ENCODE results near the gene XRCC2.
"Not testable (repeated sequence)": the region's sequence is repeated elsewhere in the genome, so short reads cannot be mapped to it uniquely, and the experiment has no call there.

XRCC2 gene

DNA sequence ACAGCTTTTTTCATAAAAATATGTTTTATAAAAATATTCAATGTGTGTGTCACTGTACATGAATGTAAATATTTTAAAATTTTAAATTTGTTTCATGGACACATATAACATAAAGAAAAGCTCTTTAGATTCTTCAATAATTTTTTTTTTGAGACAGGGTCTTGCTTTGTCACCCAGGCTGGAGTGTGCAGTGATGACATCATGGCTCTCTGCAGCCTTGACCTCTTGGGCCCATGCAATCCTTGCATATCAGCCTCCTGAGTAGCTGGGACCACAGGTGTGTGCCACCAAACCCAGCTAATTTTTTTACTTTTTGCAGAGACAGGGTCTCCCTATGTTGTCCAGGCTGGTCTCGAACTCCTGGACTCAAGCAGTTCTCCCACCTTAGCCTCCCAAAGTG, 9.9 kb downstream of the XRCC2 start:
- no peak for FAIRE-seq

GRCh38 chr7:152664636-152665035, 11.3 kb downstream of the XRCC2 start:
- no peak for DNase-seq (ENCODE audit: extremely low spot score, insufficient read length, low read depth)
- FAIRE-seq: no peak

More for the DNA sequence above, 9.9 kb downstream of the XRCC2 start:
- no peak for DNase-seq (ENCODE audit: extremely low spot score, insufficient read length, low read depth)

DNA sequence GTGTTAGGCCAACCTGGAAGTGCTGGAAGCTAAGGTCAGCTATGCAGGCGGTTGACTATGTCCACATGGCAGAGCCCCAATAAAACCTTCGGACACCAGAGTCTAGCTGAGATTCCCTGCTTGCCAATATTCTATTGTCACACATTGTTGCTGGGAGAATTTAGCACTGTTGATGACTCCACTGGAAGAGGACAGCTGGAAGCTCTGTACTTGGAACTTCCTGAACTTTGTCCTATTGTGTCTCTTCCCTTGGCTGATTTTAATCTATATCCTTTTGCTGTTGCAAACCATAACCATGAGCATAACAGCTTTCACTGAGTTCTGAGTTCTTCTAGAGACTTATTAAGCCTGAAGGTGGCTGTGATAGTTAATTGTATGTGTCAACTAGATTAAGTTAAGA, 12.0 kb downstream of the XRCC2 start:
- no peak for FAIRE-seq
- no peak for DNase-seq (ENCODE audit: extremely low spot score, insufficient read length, low read depth)

- DNase-seq (ENCODE audit: extremely low spot score, insufficient read length, low read depth) (no peak), FAIRE-seq (no peak)
These were observed 12.7 kb downstream of the XRCC2 start for GRCh38 chr7:152663148-152663740.

GRCh38 chr7:152661479-152661878, 14.5 kb downstream of the XRCC2 start:
- DNase-seq (ENCODE audit: extremely low spot score, insufficient read length, low read depth): no peak
- no peak for FAIRE-seq

DNA sequence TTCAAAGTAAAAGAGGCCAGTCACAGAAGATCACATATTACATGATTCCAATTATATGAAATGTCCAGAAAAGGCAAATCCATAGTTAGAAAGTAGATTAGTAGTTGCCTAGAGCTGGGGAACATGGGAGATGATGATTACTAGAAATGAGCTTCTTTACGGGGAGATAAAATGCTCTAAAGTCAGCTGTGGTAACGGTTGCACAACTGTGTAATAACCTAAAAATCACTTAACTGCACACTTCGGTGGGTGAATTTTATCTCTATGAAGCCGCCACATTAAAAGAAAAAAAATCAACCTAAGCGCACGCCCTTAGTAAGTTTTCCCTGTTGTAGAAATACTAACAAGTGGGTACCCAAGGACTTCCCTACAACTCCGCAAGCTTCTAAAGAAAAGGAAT, 15.9 kb downstream of the XRCC2 start:
- no peak for FAIRE-seq
- no peak for DNase-seq (ENCODE audit: extremely low spot score, insufficient read length, low read depth)

DNA sequence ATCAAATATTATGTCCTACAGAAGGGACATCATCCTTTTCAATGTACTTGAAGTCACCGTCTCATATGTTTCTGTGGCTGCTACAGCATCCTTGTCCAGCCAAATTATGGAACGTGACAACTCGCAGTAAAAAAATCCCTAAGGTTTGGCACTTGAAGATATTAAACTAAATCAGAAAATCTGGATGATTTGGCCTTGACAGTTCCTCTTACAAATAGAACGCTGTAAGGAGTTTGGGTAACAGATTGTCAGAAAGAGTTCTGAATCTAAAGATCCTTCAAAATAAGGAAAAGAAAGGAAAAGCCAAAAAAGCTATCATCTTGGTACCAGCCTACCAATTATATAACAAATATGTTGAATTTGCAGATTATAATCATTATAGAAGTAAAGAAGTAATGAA, 21.0 kb downstream of the XRCC2 start:
- FAIRE-seq: no peak

GRCh38 chr7:152649220-152649619, 26.7 kb downstream of the XRCC2 start:
- no peak for DNase-seq (ENCODE audit: extremely low spot score, insufficient read length, low read depth)
- FAIRE-seq: no peak

More for the DNA sequence above, 21.0 kb downstream of the XRCC2 start:
- no peak for DNase-seq (ENCODE audit: extremely low spot score, insufficient read length, low read depth)

- DNase-seq (ENCODE audit: extremely low spot score, insufficient read length, low read depth): no peak
- no peak for FAIRE-seq
These were observed 28.9 kb downstream of the XRCC2 start for GRCh38 chr7:152647009-152647408.

DNA sequence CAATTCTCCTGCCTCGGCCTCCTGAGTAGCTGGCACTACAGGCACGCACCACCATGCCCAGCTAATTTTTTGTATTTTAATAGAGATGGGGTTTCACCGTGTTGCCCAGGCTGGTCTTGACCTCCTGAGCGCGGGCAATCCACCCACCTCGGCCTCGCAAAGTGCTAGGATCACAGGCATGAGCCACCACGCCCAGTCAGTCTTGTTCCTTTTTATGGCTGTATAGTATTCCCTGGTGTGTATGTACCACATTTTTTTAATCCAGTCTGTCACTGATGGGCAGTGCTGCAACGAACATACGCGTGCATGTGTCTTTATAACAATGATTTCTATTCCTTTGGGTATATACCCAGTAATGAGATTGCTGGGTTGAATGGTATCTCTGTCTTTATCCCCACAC, 29.4 kb downstream of the XRCC2 start:
- FAIRE-seq; DNase-seq (ENCODE audit: extremely low spot score, insufficient read length, low read depth): not testable (repeated sequence)

DNA sequence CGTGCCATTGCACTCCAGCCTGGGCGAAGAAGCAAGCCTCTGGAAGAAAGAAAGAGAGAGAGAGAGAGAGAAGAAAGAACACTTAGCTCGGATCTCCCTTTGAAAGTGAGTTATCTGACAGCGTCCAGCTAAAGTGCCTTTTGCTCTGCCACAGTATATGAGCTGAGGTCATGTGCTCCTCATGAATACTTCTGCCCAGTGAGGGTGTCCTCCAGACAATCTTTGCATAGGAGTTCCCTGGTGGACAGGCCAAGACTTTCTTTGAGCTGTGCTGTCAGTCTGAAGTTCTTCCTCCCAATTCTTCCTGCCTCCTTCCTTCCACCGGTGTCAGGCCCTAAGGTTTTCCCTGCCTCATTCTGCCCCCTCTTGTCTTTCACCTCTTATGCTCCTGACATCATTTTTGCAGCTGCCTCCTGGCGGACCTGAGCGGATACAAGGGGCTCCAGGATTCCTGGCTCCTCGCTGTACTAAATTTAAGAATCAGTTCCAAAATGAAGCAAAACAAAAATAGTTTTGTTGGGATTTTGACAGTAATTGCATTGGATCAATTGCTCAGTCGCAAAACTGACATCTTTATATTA, 31.9 kb downstream of the XRCC2 start:
- no peak for FAIRE-seq
- no peak for DNase-seq (ENCODE audit: extremely low spot score, insufficient read length, low read depth)

- DNase-seq (ENCODE audit: extremely low spot score, insufficient read length, low read depth) (no peak), FAIRE-seq (no peak)
These were observed 34.6 kb downstream of the XRCC2 start for GRCh38 chr7:152641384-152641783.

- no peak for FAIRE-seq
- DNase-seq (ENCODE audit: extremely low spot score, insufficient read length, low read depth): no peak
These were observed 35.1 kb downstream of the XRCC2 start for GRCh38 chr7:152640829-152641228.

GRCh38 chr7:152637920-152638580, 37.9 kb downstream of the XRCC2 start:
- no peak for FAIRE-seq
- DNase-seq (ENCODE audit: extremely low spot score, insufficient read length, low read depth): no peak

DNA sequence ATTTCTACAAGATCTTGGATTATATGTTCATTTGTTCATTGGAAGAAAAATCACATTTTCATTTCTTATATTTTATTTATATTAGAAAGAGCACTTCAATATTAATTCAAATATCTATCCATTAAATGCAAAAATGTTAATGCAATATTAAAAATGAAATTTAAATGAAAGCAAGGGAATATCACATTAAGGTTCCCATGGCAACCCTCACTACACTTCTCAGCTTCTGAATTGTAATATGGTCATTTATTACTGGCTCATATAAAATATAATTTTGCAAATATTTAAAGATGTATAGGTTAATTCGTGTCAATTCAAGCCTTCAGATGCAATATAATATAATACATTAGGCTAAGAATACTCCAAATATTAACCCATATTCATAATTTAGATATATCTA, 38.8 kb downstream of the XRCC2 start:
- no peak for FAIRE-seq

DNA sequence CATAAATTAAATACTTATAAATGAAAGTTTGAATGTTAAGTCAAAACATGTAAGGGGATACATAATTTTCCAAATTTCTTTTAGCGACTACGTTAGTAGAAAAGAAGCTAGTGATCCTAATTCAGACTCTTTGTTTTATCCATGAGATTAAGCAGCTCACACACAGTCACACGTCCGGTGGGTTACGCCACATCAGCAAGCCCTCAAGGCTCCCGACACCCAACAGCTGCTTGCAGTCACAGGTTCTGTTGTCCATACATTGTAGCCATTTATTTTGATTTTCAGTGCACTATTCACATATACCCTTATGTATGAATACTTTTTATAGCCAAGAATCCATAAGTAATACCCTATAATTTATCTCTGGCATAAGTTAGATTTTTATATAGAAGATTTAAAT, 39.5 kb downstream of the XRCC2 start:
- FAIRE-seq (no peak), DNase-seq (ENCODE audit: extremely low spot score, insufficient read length, low read depth) (no peak)

More for the DNA sequence above, 38.8 kb downstream of the XRCC2 start:
- no peak for DNase-seq (ENCODE audit: extremely low spot score, insufficient read length, low read depth)

- no peak for FAIRE-seq
- DNase-seq (ENCODE audit: extremely low spot score, insufficient read length, low read depth): no peak
These were observed 42.4 kb downstream of the XRCC2 start for GRCh38 chr7:152633504-152633903.

DNA sequence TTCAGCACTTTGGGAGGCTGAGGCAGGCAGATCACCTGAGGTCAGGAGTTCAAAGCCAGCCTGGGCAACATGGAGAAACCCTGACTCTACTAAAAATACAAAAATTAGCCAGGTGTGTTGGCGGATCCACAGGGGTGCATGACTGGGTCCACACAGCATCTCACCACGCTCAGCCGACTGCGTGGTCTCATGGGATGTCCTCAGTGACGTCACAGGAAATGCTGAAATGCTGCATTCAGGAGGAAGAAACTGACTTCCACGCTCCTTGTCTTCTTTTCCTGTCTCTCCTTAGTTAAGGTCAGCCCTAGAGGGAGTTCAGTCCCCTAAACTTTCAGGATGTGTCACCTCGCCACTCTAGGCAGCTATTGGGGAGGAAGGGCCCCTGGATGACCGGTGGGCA, 42.9 kb downstream of the XRCC2 start:
- FAIRE-seq (no peak), DNase-seq (ENCODE audit: extremely low spot score, insufficient read length, low read depth) (no peak)

DNA sequence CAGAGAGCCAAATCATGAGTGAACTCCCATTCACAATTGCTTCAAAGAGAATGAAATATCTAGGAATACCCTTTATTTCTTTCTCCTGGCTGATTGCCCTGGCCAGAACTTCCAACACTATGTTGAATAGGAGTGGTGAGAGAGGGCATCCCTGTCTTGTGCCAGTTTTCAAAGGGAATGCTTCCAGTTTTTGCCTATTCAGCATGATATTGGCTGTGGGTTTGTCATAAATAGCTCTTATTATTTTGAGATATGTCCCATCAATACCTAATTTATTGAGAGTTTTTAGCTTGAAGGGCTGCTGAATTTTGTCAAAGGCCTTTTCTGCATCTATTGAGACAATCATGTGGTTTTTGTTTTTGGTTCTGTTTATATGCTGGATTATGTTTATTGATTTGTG, 47.2 kb downstream of the XRCC2 start:
- not testable (repeated sequence) for DNase-seq (ENCODE audit: extremely low spot score, insufficient read length, low read depth); FAIRE-seq

DNA sequence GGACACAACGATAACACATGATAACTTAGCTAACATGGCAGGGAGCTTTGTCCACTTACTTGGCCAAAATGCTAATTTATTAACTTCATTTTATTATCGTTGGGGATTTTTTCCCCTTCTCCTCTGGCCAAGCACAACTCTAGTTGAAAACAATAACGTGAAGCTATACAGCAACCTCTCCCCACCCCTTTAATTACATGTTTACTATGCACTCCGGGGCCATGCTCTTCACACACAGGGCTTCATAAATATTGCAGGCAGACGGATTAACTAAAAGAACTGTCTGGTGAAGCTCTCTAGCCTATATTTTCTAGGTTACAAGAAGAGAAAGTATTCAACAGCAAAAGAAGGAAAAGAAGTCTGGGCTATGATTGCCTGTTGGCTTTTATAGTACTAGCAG, 51.7 kb downstream of the XRCC2 start:
- no peak for FAIRE-seq
- DNase-seq (ENCODE audit: extremely low spot score, insufficient read length, low read depth): no peak

GRCh38 chr7:152621426-152621825, 54.5 kb downstream of the XRCC2 start:
- FAIRE-seq (no peak), DNase-seq (ENCODE audit: extremely low spot score, insufficient read length, low read depth) (no peak)
